Limb (tissue), 2 donors: ENCODE results near the gene IFIT1.
"Not testable (repeated sequence)": the region's sequence is repeated elsewhere in the genome, so short reads cannot be mapped to it uniquely, and the experiment has no call there.

Experiments used
- DNase-seq, 2 donors: peaks; one replicate each; pipeline ENCODE4 v3.0.0-alpha.2; 2016; ENCODE audit errors: extremely low spot score in 2 of 2

Gene IFIT1

GRCh38 chr10:89391907-89392756 is at the start of gene IFIT1:
TSS of gene IFIT1 (plus strand) at chr10:89392623. CDS start at chr10:89392713, 90 bp downstream.
- DNase-seq: peak; percentile 66 to 92

- DNase-seq: no peak
These were observed 49.2 kb upstream of the IFIT1 start for GRCh38 chr10:89343089-89343767.

GRCh38 chr10:89344156-89344555 is 48.3 kb upstream of the IFIT1 start:
- DNase-seq: no peak

GRCh38 chr10:89345367-89346000 is 46.9 kb upstream of the IFIT1 start:
- DNase-seq: no peak

- no peak for DNase-seq
These were observed 45.8 kb upstream of the IFIT1 start for GRCh38 chr10:89346405-89347254.

GRCh38 chr10:89347701-89348457 is 44.5 kb upstream of the IFIT1 start:
- DNase-seq: no peak

- DNase-seq: no peak
These were observed 43.9 kb upstream of the IFIT1 start for GRCh38 chr10:89348481-89348880.

- DNase-seq: no peak
These were observed 43.4 kb upstream of the IFIT1 start for GRCh38 chr10:89348975-89349374.

- DNase-seq: not testable (repeated sequence)
These were observed 41.6 kb upstream of the IFIT1 start for GRCh38 chr10:89350631-89351315.

- no peak for DNase-seq
These were observed 41.0 kb upstream of the IFIT1 start for GRCh38 chr10:89351412-89351779.

- peak in 1 of 2 donors; percentile 67 for DNase-seq
These were observed 40.4 kb upstream of the IFIT1 start for GRCh38 chr10:89351780-89352597.

- DNase-seq: no peak
These were observed 39.6 kb upstream of the IFIT1 start for GRCh38 chr10:89352802-89353201.

GRCh38 chr10:89355394-89355931 is 37.0 kb upstream of the IFIT1 start:
- DNase-seq: no peak

- no peak for DNase-seq
These were observed 35.3 kb upstream of the IFIT1 start for GRCh38 chr10:89357096-89357495.

- DNase-seq: no peak
These were observed 34.4 kb upstream of the IFIT1 start for GRCh38 chr10:89357975-89358374.

- DNase-seq: no peak
These were observed 32.3 kb upstream of the IFIT1 start for GRCh38 chr10:89360157-89360556.

- DNase-seq: no peak
These were observed 29.5 kb upstream of the IFIT1 start for GRCh38 chr10:89362929-89363328.

GRCh38 chr10:89363729-89364442 is 28.5 kb upstream of the IFIT1 start:
- DNase-seq: no peak
